Stimulated activated CD4-positive, alpha-beta T cell treated with anti-CD3 and anti-CD28 coated beads, Interleukin-15, amount 100 ng/mL, for 1 hour (primary cell): ENCODE data around the gene KLK14.

Experiments
- DNase-seq, 2 donors: peaks; one replicate each; pipeline ENCODE4 v3.0.0-alpha.2; 2020; ENCODE audit warnings: low read depth in 1 of 2, low spot score in 1 of 2

Gene KLK14

GRCh38 chr19:51082611-51083010 is at the start of gene KLK14:
KLK14 (minus strand) TSS chr19:51082887; CDS start chr19:51082614, 273 bp downstream.
- DNase-seq, result no peak

- DNase-seq, result no peak
Observed at GRCh38 chr19:51131780-51132680, 49.3 kb upstream of the KLK14 start.

GRCh38 chr19:51129716-51130115 is 47.0 kb upstream of the KLK14 start:
- no peak for DNase-seq

GRCh38 chr19:51128227-51128626 is 45.5 kb upstream of the KLK14 start:
- DNase-seq, result no peak

GRCh38 chr19:51127755-51128154 is 45.1 kb upstream of the KLK14 start:
- DNase-seq, result no peak

GRCh38 chr19:51127032-51127431 is 44.3 kb upstream of the KLK14 start:
- DNase-seq, result no peak

- no peak for DNase-seq
Observed at GRCh38 chr19:51125421-51126075, 42.9 kb upstream of the KLK14 start.

GRCh38 chr19:51124729-51125128 is 42.0 kb upstream of the KLK14 start, which contains the start of gene SIGLEC9:
SIGLEC9 (plus strand) TSS chr19:51124906; CDS start chr19:51124975, 69 bp downstream.
- DNase-seq, result no peak

- no peak for DNase-seq
Observed at GRCh38 chr19:51124216-51124615, 41.5 kb upstream of the KLK14 start.

GRCh38 chr19:51123802-51124201 is 41.1 kb upstream of the KLK14 start:
- no peak for DNase-seq

GRCh38 chr19:51123381-51123800 is 40.7 kb upstream of the KLK14 start:
- no peak for DNase-seq

- DNase-seq, result no peak
Observed at GRCh38 chr19:51122112-51122981, 39.7 kb upstream of the KLK14 start.

- DNase-seq, result no peak
Observed at GRCh38 chr19:51121257-51121656, 38.6 kb upstream of the KLK14 start.

GRCh38 chr19:51120160-51120559 is 37.5 kb upstream of the KLK14 start:
- no peak for DNase-seq

- DNase-seq, result no peak
Observed at GRCh38 chr19:51119611-51120010, 36.9 kb upstream of the KLK14 start.

- no peak for DNase-seq
Observed at GRCh38 chr19:51119101-51119500, 36.4 kb upstream of the KLK14 start.

- DNase-seq, result no peak
Observed at GRCh38 chr19:51116736-51117286, 34.1 kb upstream of the KLK14 start.

GRCh38 chr19:51114087-51114729 is 31.5 kb upstream of the KLK14 start:
- DNase-seq, result no peak

- no peak for DNase-seq
Observed at GRCh38 chr19:51111606-51112005, 28.9 kb upstream of the KLK14 start.

GRCh38 chr19:51110666-51110971 is 27.9 kb upstream of the KLK14 start:
- DNase-seq, result no peak

GRCh38 chr19:51108805-51109146 is 26.1 kb upstream of the KLK14 start:
- no peak for DNase-seq
